IMR-90 (cell line): ENCODE results near the gene ATG10. TPM values are rescaled to one million over a fixed set of nuclear protein-coding genes. Genes with fewer than 3 reads are reported as not detected.

Source experiments
- microRNA-seq, 2 experiments: library from miRNA; stranded (forward) in 1 of 2; unstranded in 1 of 2; fragments of 10-50 nt in 1 of 2; fragments of <30 nt in 1 of 2; gene quantifications in 1 of 2; microRNA quantifications in 1 of 2; one replicate each; pipeline versions ENCODE3 to v1.1.0; 2013 to 2020; ENCODE audit not compliant: insufficient read depth in 1 of 2, insufficient read length in 1 of 2, unreplicated experiment in 1 of 2
- polyA plus RNA-seq, 3 experiments: library from polyadenylated mRNA; depleted of rRNA; stranded (reverse); fragments of >200 nt; gene quantifications; 2 replicates each; pipeline ENCODE4 v1.2.3, GENCODE V29; 2012; ENCODE audit warnings: low replicate concordance in 1 of 3
- small RNA-seq, 5 experiments: library from RNA; depleted of rRNA; stranded (forward); fragments of <200 nt; gene quantifications; one replicate each; pipeline ENCODE3, GENCODE V24; 2012
- total RNA-seq: library from RNA; depleted of rRNA; stranded (reverse); fragments of >200 nt; gene quantifications from 2 replicates; pipeline ENCODE4 v1.2.3, GENCODE V29; 2012; rRNA removed

ATG10 gene
- total and polyA plus RNA-seq, 2 of the 4 experiments (the other 2 are of a cell fraction): 3.4 to 8.1 TPM

Small RNA genes within 50 kb of the gene (microRNA-seq; reads per million reads assigned to microRNA genes)
- not detected for gene AC010598.1 (ENCODE audit: insufficient read depth, insufficient read length)
- gene RN7SL378P (ENCODE audit: insufficient read depth, insufficient read length): not detected

Small RNA genes within 50 kb of the gene (small RNA-seq; reads per million reads assigned to genes)
- 0 to 0.07 (median 0) reads per million in 5 experiments for gene AC010598.1
- 0 reads per million in 5 experiments for gene RN7SL378P

Other genes with a start within 250 kb of the ATG10 start
- gene SSBP2, start 220.9 kb upstream of the ATG10 start, total RNA-seq: 33.6 and 42.7 TPM in 2 replicates
- 35.0 and 38.4 TPM in 2 replicates for gene SSBP2, start 220.9 kb upstream of the ATG10 start, polyA plus RNA-seq (2012; rRNA removed)